ENCODE measurements around the gene CFAP45. TPM values are rescaled to one million over a fixed set of nuclear protein-coding genes. Genes with fewer than 3 reads are reported as not detected.

The CFAP45 gene
- total RNA-seq, 4 donors from 2014 or later, result 0.97 to 3.6 (median 1.8) TPM; not detected in 1

DNA sequence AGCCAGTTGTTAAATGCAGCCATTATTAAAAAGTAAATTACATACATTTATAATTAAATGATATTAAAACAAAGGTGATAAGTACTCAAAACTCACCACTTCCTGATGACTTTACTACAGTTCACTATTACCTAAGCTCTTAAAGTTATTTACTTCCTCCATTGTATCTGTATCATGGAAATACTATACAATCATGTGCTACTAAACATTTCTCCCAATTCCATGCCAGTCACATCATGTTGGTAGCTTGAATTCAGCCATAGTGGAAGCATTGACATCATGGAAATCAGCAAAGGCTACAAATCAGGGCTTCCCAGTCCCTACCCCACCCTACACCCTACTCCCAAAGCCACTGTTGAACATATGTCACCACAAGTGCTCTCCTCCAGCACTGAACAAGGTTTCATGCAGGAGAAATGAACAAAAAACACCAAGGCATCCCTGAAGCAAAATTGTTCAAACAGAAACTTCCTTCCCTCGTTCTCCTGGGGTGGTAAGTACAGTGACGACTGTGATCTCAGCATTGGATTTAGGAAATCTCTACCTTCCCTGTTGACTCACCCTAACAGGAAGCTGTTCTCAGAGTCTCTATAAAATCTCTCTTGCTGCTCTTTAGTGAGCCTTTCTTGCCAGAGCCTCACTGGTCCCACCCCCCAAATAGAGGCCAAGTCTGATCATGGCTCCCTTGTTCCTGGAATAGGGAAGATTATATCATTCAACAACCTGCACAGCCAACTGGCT, 50.2 kb downstream of the CFAP45 start:
- Histone ChIP-seq H3K36me3 (no peaks in the 10 kb centered on the region), H3K27ac (no peak overlapping the region), H3K9me3 (no peaks in the 10 kb centered on the region), H3K4me1 (no peaks in the 10 kb centered on the region), H3K27me3 (no peaks in the 10 kb centered on the region), H3K4me3 (no peak overlapping the region)
- DNase-seq, result no peak
- intact Hi-C loops (cut with DNase I; ENCODE audit: low total_unique reads), result no loop called here
- no peak for TF ChIP-seq POLR2A (IDR thresholded peaks at IDR 0.05)
- TF ChIP-seq, protein P1, sequence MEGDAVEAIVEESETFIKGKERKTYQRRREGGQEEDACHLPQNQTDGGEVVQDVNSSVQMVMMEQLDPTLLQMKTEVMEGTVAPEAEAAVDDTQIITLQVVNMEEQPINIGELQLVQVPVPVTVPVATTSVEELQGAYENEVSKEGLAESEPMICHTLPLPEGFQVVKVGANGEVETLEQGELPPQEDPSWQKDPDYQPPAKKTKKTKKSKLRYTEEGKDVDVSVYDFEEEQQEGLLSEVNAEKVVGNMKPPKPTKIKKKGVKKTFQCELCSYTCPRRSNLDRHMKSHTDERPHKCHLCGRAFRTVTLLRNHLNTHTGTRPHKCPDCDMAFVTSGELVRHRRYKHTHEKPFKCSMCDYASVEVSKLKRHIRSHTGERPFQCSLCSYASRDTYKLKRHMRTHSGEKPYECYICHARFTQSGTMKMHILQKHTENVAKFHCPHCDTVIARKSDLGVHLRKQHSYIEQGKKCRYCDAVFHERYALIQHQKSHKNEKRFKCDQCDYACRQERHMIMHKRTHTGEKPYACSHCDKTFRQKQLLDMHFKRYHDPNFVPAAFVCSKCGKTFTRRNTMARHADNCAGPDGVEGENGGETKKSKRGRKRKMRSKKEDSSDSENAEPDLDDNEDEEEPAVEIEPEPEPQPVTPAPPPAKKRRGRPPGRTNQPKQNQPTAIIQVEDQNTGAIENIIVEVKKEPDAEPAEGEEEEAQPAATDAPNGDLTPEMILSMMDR (IDR thresholded peaks at IDR 0.05), result no peak

GRCh38 chr1:159848326-159848725, 51.6 kb downstream of the CFAP45 start:
- H3K4me3 ChIP-seq, result no peak overlapping the region
- no peaks in the 10 kb centered on the region for H3K4me1 ChIP-seq
- intact Hi-C loops (cut with DNase I; ENCODE audit: low total_unique reads), result no loop called here
- no peaks in the 10 kb centered on the region for H3K27me3 ChIP-seq
- no peak for DNase-seq
- TF ChIP-seq POLR2A (IDR thresholded peaks at IDR 0.05), result no peak
- TF ChIP-seq, protein P1 (IDR thresholded peaks at IDR 0.05), result no peak
- no peaks in the 10 kb centered on the region for H3K36me3 ChIP-seq
- H3K27ac ChIP-seq, result no peak overlapping the region
- no peaks in the 10 kb centered on the region for H3K9me3 ChIP-seq

DNA sequence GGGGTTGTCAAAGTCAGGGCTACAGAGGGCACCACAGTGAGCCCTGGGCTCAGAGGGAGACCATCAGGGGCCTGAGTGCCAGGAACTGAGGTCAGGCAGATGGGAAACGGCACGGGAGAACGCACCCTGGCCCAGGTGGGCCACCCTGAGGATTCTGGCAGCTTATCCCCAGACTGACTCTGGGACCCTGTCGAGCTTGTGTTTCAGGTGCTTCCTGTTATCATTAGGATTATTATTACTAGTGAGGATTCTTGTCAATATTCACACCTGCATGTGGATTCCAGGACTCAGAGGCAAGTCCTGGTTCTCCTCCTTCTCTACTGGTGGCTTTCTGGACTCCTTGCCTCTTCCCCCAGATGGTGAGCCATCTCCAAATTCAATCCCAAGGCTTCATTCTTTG, 52.7 kb downstream of the CFAP45 start:
- no peaks in the 10 kb centered on the region for H3K4me1 ChIP-seq
- H3K9me3 ChIP-seq, result no peaks in the 10 kb centered on the region
- intact Hi-C loops (cut with DNase I; ENCODE audit: low total_unique reads), result no loop called here
- H3K27me3 ChIP-seq, result no peaks in the 10 kb centered on the region
- no peak for DNase-seq
- H3K4me3 ChIP-seq, result no peak overlapping the region
- no peaks in the 10 kb centered on the region for H3K36me3 ChIP-seq
- TF ChIP-seq, protein P1 (IDR thresholded peaks at IDR 0.05), result no peak
- no peak for TF ChIP-seq POLR2A (IDR thresholded peaks at IDR 0.05)
- H3K27ac ChIP-seq, result no peak overlapping the region

- intact Hi-C loops (cut with DNase I; ENCODE audit: low total_unique reads), result no loop called here
- Histone ChIP-seq H3K27ac (no peak overlapping the region), H3K36me3 (no peaks in the 10 kb centered on the region), H3K27me3 (no peaks in the 10 kb centered on the region), H3K9me3 (no peaks in the 10 kb centered on the region), H3K4me1 (no peaks in the 10 kb centered on the region), H3K4me3 (no peak overlapping the region)
- DNase-seq, result no peak
- TF ChIP-seq, protein P1 (IDR thresholded peaks at IDR 0.05), result no peak
- no peak for TF ChIP-seq POLR2A (IDR thresholded peaks at IDR 0.05)
These were observed 54.0 kb downstream of the CFAP45 start for GRCh38 chr1:159845751-159846629.

DNA sequence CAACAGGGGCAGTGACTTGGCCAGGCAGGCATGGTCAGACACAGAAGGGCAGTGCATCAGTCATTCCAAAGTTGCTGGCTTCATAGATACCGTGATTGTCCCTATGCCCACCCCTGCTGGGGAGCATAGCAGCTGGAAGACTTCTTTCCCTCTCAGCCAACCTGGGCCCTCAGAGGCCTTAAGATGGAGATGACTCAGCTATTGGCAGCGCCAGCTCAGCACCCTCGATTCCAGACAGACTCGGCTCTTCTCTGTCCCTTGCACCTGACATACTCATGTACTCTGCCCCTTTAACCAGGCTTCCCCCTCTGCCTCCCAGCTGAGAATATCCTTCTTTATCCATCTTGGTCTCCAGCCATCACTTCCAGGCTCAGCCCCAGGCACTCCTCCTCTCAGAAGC, 56.5 kb downstream of the CFAP45 start:
- Histone ChIP-seq H3K4me3 (no peak overlapping the region), H3K9me3 (no peaks in the 10 kb centered on the region), H3K27ac (no peak overlapping the region), H3K27me3 (no peaks in the 10 kb centered on the region), H3K36me3 (no peaks in the 10 kb centered on the region), H3K4me1 (no peaks in the 10 kb centered on the region)
- intact Hi-C loops (cut with DNase I; ENCODE audit: low total_unique reads), result no loop called here
- TF ChIP-seq POLR2A (IDR thresholded peaks at IDR 0.05), result no peak
- TF ChIP-seq, protein P1 (IDR thresholded peaks at IDR 0.05), result no peak
- DNase-seq, result no peak
